ENCODE results near the gene LRRC7. TPM values are rescaled to one million over a fixed set of nuclear protein-coding genes. Genes with fewer than 3 reads are reported as not detected.

The LRRC7 gene
- total RNA-seq, 1 donor from 2014 or later, result not detected

GRCh38 chr1:69569175-69569541, 1.4 kb downstream of the LRRC7 start:
- H3K27me3 Mint-ChIP-seq, result peaks cover 40% of the 10 kb centered on the region
- CTCF ChIA-PET, result no interaction called here
- POLR2A ChIA-PET, result no interaction called here
- H3K4me3 Mint-ChIP-seq, result no peak overlapping the region
- H3K4me1 Mint-ChIP-seq, result peaks cover 5% of the 10 kb centered on the region
- intact Hi-C loops (cut with micrococcal nuclease), result no loop called here
- H3K27ac Mint-ChIP-seq, result no peak overlapping the region
- DNase-seq (no peak), ATAC-seq (ENCODE audit: low read depth) (no peak)
- no peak for TF ChIP-seq CTCF (IDR thresholded peaks at IDR 0.05)
- H3K9me3 Mint-ChIP-seq, result no peaks in the 10 kb centered on the region
- H3K36me3 Mint-ChIP-seq (ENCODE audit: low read depth), result no peaks in the 10 kb centered on the region

- DNase-seq, result no peak
- H3K4me1 Mint-ChIP-seq, result peaks cover 5% of the 10 kb centered on the region
- intact Hi-C loops (cut with micrococcal nuclease), result no loop called here
- no peak for TF ChIP-seq CTCF (IDR thresholded peaks at IDR 0.05)
- no peak overlapping the region for H3K27ac Mint-ChIP-seq
- ChIA-PET POLR2A (no interaction called here), CTCF (no interaction called here)
- no peaks in the 10 kb centered on the region for H3K36me3 Mint-ChIP-seq (ENCODE audit: low read depth)
- no peak for ATAC-seq (ENCODE audit: low read depth)
- H3K4me3 Mint-ChIP-seq, result no peak overlapping the region
- H3K9me3 Mint-ChIP-seq, result no peaks in the 10 kb centered on the region
- H3K27me3 Mint-ChIP-seq, result peaks cover 40% of the 10 kb centered on the region
Measured at GRCh38 chr1:69569576-69570328, 2.0 kb downstream of the LRRC7 start.

GRCh38 chr1:69570356-69570755, 2.6 kb downstream of the LRRC7 start:
- Mint-ChIP-seq H3K27me3 (peaks cover 39% of the 10 kb centered on the region), H3K4me1 (peaks cover 5% of the 10 kb centered on the region), H3K9me3 (no peaks in the 10 kb centered on the region), H3K4me3 (no peak overlapping the region), H3K36me3 (ENCODE audit: low read depth) (no peaks in the 10 kb centered on the region), H3K27ac (no peak overlapping the region)
- intact Hi-C loops (cut with micrococcal nuclease), result no loop called here
- DNase-seq (no peak), ATAC-seq (ENCODE audit: low read depth) (no peak)
- POLR2A ChIA-PET, result no interaction called here
- CTCF ChIA-PET, result no interaction called here
- no peak for TF ChIP-seq CTCF (IDR thresholded peaks at IDR 0.05)

GRCh38 chr1:69572921-69573320, 5.2 kb downstream of the LRRC7 start:
- ATAC-seq (ENCODE audit: low read depth), result no peak
- no peak for TF ChIP-seq CTCF (IDR thresholded peaks at IDR 0.05)
- POLR2A ChIA-PET, result no interaction called here
- no peak for DNase-seq
- H3K9me3 Mint-ChIP-seq, result peaks cover 3% of the 10 kb centered on the region
- H3K4me1 Mint-ChIP-seq, result peaks cover 2% of the 10 kb centered on the region
- no peaks in the 10 kb centered on the region for H3K36me3 Mint-ChIP-seq (ENCODE audit: low read depth)
- H3K4me3 Mint-ChIP-seq, result no peak overlapping the region
- intact Hi-C loops (cut with micrococcal nuclease), result no loop called here
- CTCF ChIA-PET, result no interaction called here
- H3K27me3 Mint-ChIP-seq, result peaks cover 20% of the 10 kb centered on the region
- H3K27ac Mint-ChIP-seq, result no peak overlapping the region

- DNase-seq, result no peak
- Mint-ChIP-seq H3K9me3 (peaks cover 3% of the 10 kb centered on the region), H3K27ac (no peak overlapping the region), H3K36me3 (ENCODE audit: low read depth) (no peaks in the 10 kb centered on the region), H3K4me3 (no peak overlapping the region), H3K4me1 (no peaks in the 10 kb centered on the region), H3K27me3 (peaks cover 15% of the 10 kb centered on the region)
- CTCF ChIA-PET, result no interaction called here
- intact Hi-C loops (cut with micrococcal nuclease), result no loop called here
- no peak for TF ChIP-seq CTCF (IDR thresholded peaks at IDR 0.05)
- ATAC-seq (ENCODE audit: low read depth), result no peak
- POLR2A ChIA-PET, result no interaction called here
Measured at GRCh38 chr1:69573911-69574310, 6.2 kb downstream of the LRRC7 start.
